ENCODE data around the gene FTL. TPM values are rescaled to one million over a fixed set of nuclear protein-coding genes. Genes with fewer than 3 reads are reported as not detected.

FTL gene
- total RNA-seq, 1 experiment from 2014 or later, result 2,963 TPM

GRCh38 chr19:49004133-49004532, 39.0 kb downstream of the FTL start:
- Mint-ChIP-seq H3K9me3 (ENCODE audit: unreplicated experiment) (no peaks in the 10 kb centered on the region), H3K36me3 (ENCODE audit: insufficient read depth, unreplicated experiment) (peaks cover 67% of the 10 kb centered on the region), H3K27ac (ENCODE audit: unreplicated experiment) (no peak overlapping the region), H3K4me3 (ENCODE audit: unreplicated experiment) (no peak overlapping the region), H3K27me3 (ENCODE audit: insufficient read depth, unreplicated experiment) (no peaks in the 10 kb centered on the region), H3K4me1 (ENCODE audit: low read depth, unreplicated experiment) (no peaks in the 10 kb centered on the region)
- CTCF ChIA-PET, result interaction anchor here (0.5 to 0.6 kb wide), 2 partner anchors 124 to 126 kb away, joined by 3 read pairs; no protein-coding TSS in a partner anchor
- H3K27me3 ChIP-seq (replicated peaks; ENCODE audit: control insufficient read depth, insufficient read depth, low read length), result no peaks in the 10 kb centered on the region
- DNase-seq, result no peak
- intact Hi-C loops (cut with micrococcal nuclease; ENCODE audit: unreplicated experiment), result no loop called here
- no peak overlapping the region for H3K4me3 ChIP-seq (ENCODE audit: low read depth, low read length)
- POLR2A ChIA-PET, result interaction anchor here (0.7 kb wide), 1 partner anchor 124 kb away, joined by 3 read pairs; no protein-coding TSS in a partner anchor
- H3K9me3 ChIP-seq, result no peaks in the 10 kb centered on the region
- BruUV-seq (replicated peaks), result no TSS peak
- H3K36me3 ChIP-seq (ENCODE audit: control insufficient read depth, insufficient read depth, low read length), result no peaks in the 10 kb centered on the region; the same call in 1 of the 2 replicates
- H3K4me1 ChIP-seq, result no peaks in the 10 kb centered on the region
- TF ChIP-seq CTCF (IDR thresholded peaks at IDR 0.05; ENCODE audit: insufficient read depth in 1 of 2, low read depth in 1 of 2, low read length in 1 of 2, severe bottlenecking in 1 of 2, unreplicated experiment in 1 of 2), result no peak

GRCh38 chr19:49004964-49005614, 40.0 kb downstream of the FTL start:
- POLR2A ChIA-PET, result no interaction called here
- H3K4me1 ChIP-seq, result no peaks in the 10 kb centered on the region
- peaks cover 1% of the 10 kb centered on the region; the same call in 1 of the 2 replicates for H3K36me3 ChIP-seq (ENCODE audit: control insufficient read depth, insufficient read depth, low read length)
- no peak for DNase-seq
- no peaks in the 10 kb centered on the region for H3K9me3 Mint-ChIP-seq (ENCODE audit: unreplicated experiment)
- no peaks in the 10 kb centered on the region for H3K27me3 ChIP-seq (replicated peaks; ENCODE audit: control insufficient read depth, insufficient read depth, low read length)
- H3K4me3 ChIP-seq (ENCODE audit: low read depth, low read length), result no peak overlapping the region
- no peaks in the 10 kb centered on the region for H3K9me3 ChIP-seq
- no peak for TF ChIP-seq CTCF (IDR thresholded peaks at IDR 0.05; ENCODE audit: insufficient read depth in 1 of 2, low read depth in 1 of 2, low read length in 1 of 2, severe bottlenecking in 1 of 2, unreplicated experiment in 1 of 2)
- H3K27ac Mint-ChIP-seq (ENCODE audit: unreplicated experiment), result no peak overlapping the region
- BruUV-seq (replicated peaks), result no TSS peak
- H3K4me3 Mint-ChIP-seq (ENCODE audit: unreplicated experiment), result no peak overlapping the region
- CTCF ChIA-PET, result no interaction called here
- intact Hi-C loops (cut with micrococcal nuclease; ENCODE audit: unreplicated experiment), result no loop called here
- H3K36me3 Mint-ChIP-seq (ENCODE audit: insufficient read depth, unreplicated experiment), result peaks cover 66% of the 10 kb centered on the region
- H3K4me1 Mint-ChIP-seq (ENCODE audit: low read depth, unreplicated experiment), result no peaks in the 10 kb centered on the region
- H3K27me3 Mint-ChIP-seq (ENCODE audit: insufficient read depth, unreplicated experiment), result no peaks in the 10 kb centered on the region

DNA sequence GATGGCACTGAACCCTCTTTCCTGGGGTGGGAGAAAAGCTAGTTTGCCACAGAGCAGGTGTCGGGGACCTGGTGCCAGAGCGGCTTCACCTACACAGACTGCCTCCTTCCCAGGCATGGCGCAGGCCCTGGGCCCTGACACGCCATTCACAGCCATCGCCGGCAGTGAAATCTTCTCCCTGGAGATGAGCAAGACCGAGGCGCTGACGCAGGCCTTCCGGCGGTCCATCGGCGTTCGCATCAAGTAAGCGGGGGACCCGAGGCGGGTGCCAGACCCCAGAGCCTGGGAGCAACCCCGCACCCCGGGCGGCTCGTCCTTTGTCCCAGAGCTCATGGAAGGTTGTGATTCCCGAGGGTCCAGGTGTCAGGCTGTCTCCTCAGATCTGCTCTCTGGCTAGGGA, 41.8 kb downstream of the FTL start:
- no peaks in the 10 kb centered on the region for H3K9me3 ChIP-seq
- Mint-ChIP-seq H3K9me3 (ENCODE audit: unreplicated experiment) (no peaks in the 10 kb centered on the region), H3K27ac (ENCODE audit: unreplicated experiment) (no peak overlapping the region), H3K36me3 (ENCODE audit: insufficient read depth, unreplicated experiment) (peaks cover 62% of the 10 kb centered on the region), H3K4me3 (ENCODE audit: unreplicated experiment) (no peak overlapping the region), H3K27me3 (ENCODE audit: insufficient read depth, unreplicated experiment) (no peaks in the 10 kb centered on the region), H3K4me1 (ENCODE audit: low read depth, unreplicated experiment) (no peaks in the 10 kb centered on the region)
- no peak for DNase-seq
- H3K4me3 ChIP-seq (ENCODE audit: low read depth, low read length), result no peak overlapping the region
- intact Hi-C loops (cut with micrococcal nuclease; ENCODE audit: unreplicated experiment), result no loop called here
- no peaks in the 10 kb centered on the region for H3K27me3 ChIP-seq (replicated peaks; ENCODE audit: control insufficient read depth, insufficient read depth, low read length)
- POLR2A ChIA-PET, result no interaction called here
- TF ChIP-seq CTCF (IDR thresholded peaks at IDR 0.05; ENCODE audit: insufficient read depth in 1 of 2, low read depth in 1 of 2, low read length in 1 of 2, severe bottlenecking in 1 of 2, unreplicated experiment in 1 of 2), result no peak
- H3K36me3 ChIP-seq (ENCODE audit: control insufficient read depth, insufficient read depth, low read length), result peaks cover 1% of the 10 kb centered on the region; the same call in 1 of the 2 replicates
- no peaks in the 10 kb centered on the region for H3K4me1 ChIP-seq
- CTCF ChIA-PET, result interaction anchor here (1.4 kb wide), 1 partner anchor 91 kb away, joined by 3 read pairs; no protein-coding TSS in a partner anchor
- BruUV-seq (replicated peaks), result no TSS peak
